Fibroblast of lung (primary cell): Measurements from ENCODE around the gene GALNT7.

Experiments used
- EZH2 ChIP-seq: IDR thresholded peaks from 2 replicates; pipeline ENCODE4 v1.5.1; 2012; ENCODE audit warnings: low read length, control low read depth, mild to moderate bottlenecking; ENCODE audit errors: missing control alignments
- TF ChIP-seq, protein P1 (sequence below), 2 donors: IDR thresholded peaks in 1 of 2; conservative IDR thresholded peaks in 1 of 2; 1 replicate in 1 of 2; 2 replicates in 1 of 2; pipeline ENCODE4 v1.5.1; 2011 to 2012; ENCODE audit warnings: low read length in 2 of 2, control low read depth in 1 of 2, inconsistent platforms in 1 of 2, low read depth in 1 of 2, mild to moderate bottlenecking in 1 of 2

DNA sequence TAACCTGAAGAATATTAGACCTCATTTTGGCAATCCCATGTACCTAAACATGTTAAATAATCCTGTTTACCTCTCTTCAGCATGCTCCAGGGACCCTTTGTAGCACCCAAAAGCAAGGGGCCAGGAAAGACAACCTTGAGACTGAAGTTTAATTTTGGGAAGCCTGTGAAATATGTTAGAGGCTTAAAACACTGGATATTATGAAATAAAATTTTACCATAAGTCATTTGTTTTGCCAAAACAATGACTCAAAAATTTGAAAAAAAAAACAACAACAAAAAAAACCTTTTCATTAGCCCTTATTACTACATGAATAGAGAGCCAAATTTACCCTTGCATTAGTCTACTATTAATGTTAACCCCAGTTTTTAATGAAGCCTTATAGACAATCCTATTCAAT is 115.9 kb downstream of the GALNT7 start:
- TF ChIP-seq, protein P1, sequence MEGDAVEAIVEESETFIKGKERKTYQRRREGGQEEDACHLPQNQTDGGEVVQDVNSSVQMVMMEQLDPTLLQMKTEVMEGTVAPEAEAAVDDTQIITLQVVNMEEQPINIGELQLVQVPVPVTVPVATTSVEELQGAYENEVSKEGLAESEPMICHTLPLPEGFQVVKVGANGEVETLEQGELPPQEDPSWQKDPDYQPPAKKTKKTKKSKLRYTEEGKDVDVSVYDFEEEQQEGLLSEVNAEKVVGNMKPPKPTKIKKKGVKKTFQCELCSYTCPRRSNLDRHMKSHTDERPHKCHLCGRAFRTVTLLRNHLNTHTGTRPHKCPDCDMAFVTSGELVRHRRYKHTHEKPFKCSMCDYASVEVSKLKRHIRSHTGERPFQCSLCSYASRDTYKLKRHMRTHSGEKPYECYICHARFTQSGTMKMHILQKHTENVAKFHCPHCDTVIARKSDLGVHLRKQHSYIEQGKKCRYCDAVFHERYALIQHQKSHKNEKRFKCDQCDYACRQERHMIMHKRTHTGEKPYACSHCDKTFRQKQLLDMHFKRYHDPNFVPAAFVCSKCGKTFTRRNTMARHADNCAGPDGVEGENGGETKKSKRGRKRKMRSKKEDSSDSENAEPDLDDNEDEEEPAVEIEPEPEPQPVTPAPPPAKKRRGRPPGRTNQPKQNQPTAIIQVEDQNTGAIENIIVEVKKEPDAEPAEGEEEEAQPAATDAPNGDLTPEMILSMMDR (conservative IDR thresholded peaks at IDR 0.05 in 1 of 2, IDR thresholded peaks at IDR 0.05 in 1 of 2; ENCODE audit: low read depth in 1 of 2, low read length in 2 of 2), result no peak
- no peak for TF ChIP-seq EZH2
